HG03097 (cell line): ENCODE measurements around the gene SNCG.
"Not testable (repeated sequence)": the region's sequence is repeated elsewhere in the genome, so short reads cannot be mapped to it uniquely, and the experiment has no call there.

ENCODE experiments used
- ATAC-seq: cut with Tn5 transposase; IDR thresholded peaks from one replicate; pipeline ENCODE4 v1.9.1; 2021; ENCODE audit not compliant: unreplicated experiment, low FRiP score

SNCG gene

DNA sequence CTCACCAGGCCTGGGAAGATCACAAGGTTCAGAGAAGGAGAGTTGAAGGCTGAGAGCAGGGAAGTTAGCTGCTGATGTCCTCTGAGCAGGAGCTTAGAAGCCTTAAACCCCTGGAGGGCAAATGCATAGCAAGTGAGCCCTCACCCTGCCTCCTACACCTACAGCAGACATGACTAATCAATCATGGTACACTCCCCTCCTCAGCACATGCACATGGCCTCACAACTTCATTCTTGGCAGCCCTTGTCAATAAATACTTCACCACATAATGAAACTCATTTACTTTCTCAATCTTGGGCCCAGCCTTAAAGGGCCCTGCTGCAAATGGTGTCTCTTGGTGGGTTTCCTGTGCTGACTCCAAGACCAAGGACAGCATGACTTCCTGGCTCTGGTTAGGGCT, 13.9 kb upstream of the SNCG start:
- ATAC-seq, result no peak

DNA sequence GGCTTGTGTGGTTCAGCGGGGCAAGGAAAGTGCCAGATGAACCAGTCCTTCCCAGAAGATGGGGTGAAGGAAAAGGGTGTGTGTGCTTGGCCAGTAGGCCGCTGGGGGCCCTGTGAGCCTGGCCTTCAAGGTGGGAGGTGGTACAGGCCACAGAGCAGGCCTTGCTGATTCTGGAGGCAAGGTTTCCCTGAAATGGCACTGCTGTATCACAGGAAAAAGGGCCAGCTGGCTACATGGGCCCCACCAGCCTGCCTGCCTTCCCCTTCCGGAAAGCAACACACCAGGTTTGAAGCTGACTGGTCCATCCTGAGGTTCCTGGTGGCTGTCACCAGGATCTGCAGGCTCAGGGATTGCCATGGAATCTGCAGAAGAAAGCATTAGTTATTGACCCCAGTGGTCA, 13.5 kb upstream of the SNCG start:
- ATAC-seq, result no peak

DNA sequence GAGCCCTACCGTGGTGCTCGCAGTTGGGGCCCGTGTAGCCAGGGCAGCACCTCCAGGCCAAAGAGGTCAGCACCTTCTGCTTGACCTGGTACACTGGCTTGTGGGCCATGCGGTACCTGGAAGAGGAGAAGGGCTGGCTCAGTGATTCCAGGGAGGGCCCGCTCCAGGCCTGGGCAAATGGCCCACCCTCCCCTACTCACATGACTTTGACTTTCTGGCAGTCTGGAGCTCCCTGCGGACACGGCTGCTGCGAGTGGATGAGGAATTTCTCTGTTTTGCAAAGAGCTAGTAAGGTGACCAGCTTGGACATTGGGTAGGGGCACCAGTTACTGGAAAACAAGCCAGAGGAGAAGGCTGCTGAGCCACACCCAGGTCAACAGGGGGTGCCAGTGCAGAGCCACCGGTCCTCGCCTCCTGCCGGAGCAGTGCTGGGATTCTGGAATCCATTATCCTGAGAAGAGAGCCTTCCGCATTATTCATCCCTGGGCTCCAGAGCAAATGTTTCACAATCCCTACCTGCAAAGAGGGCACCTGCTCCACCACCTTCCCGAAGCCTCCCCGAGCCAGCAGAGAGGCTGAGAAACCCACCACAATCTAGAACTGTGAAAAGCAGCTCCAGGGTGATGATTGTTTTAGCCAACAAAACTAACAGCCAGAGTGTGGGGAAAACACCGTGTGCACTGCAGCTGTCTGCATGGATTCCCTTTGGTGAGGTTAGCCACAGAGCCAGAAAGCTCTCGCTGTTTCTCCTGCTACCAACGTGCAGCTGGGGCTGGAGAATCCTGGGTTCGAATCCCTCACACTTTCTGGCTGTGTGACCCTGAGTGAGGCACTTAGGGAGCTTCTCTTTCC, 12.8 kb upstream of the SNCG start:
- no peak for ATAC-seq

DNA sequence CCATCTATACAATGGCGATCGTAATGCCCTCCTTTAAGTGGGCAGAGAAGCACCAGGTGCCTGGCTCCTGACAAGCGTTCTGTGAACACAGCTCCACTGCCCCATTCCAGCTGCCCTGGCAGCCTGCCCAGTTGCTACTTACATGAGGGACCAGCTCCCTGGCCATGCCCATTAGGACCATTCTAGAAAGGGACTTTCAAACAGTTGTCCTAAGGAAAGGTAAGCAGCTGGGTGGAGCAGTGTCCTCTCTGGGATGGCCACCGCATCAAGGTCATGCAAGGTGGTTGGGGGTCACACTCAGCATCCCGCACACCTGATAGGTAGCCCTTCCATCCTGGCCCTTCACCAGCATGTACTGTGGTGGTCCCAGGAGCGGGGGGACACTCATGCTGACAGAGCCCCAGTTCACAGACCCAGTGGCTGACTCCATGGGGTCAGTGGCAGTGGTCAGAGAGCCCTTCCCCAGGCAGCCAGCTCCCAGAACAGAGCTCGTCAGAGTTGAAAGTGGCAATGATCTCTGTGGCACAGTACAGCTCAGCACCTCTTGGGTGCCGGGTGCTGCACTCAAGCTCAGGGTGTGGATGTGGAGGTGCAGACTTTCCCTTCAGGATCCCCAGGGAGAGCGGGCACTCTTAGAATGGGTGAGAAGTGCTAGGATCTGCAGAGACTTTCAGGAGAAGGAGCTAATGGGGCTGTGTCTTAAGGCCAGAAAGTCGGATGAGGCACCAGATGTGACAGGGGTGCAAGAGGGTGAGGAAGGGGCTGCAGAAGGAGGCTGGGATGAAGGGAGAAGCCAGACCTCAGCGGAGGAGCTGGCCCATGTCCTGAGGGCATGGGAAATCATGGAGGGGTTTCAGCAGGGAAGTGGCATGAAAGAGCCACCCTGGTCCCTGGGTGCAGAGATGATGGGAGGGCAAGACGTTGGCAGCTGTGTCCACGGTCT, 11.9 kb upstream of the SNCG start:
- no peak for ATAC-seq

DNA sequence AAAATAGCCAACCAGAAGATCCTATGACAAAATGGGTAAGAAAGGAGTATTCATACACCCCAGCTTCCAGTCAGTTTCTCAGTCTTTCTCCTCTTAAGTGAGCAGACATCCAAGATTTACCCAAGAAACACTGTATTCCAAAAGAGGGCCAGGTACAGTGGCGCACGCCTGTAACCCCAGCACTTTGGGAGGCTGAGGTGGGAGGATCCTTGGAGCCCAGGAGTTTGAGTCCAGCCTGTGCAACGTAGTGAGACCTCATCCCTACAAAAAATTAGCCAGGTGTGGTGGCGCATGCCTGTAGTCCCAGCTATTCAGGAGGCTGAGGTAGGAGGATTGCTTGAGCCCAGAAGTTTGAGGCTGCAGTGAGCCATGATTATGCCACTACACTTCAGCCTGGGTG, 10.6 kb upstream of the SNCG start:
- ATAC-seq, result not testable (repeated sequence)

DNA sequence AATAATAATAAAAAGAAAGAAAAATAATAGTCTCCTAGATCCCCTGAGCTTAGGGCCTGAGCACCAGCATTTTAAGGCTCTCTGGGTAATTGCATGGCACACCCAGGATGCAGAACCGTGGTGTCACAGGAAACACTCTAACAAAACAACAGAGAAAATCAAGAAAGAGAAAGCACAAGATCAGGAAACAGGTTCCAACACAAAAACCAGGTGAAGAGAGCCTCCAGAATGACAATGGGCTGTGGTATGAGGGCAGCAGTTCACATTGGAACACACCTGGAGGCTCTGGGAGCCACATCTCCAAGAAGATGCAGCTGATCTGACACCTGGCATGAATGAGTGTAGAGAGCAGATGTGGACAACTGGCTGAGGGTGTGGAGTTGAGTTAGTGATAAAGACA, 8.1 kb upstream of the SNCG start:
- ATAC-seq, result no peak

DNA sequence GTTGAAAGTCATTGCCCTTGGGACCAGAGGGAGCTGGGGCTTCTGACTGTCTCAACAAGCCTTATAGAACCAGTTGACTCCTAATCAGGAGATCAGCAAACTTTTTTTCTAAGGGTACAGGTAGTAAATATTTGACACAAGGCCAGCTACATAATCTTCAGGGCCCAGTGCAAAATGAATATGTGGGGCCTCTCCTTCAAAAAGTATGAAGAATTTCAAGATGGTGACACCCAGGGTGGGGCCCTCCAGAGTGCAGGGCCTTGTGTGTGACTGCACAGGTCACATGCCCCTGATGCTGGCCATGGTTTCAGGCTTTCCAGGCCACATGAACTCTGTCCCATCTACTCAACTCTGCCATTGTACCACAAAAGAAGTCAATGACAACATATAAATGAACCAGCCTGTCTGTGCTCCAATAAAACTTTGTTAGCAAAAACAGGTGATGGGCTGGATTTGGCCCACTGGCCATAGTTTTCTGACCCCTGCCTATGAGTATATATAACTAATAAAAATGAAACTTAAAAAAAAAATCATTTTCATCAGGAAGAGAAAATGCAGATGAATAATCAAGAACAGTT, 7.1 kb upstream of the SNCG start:
- ATAC-seq, result no peak

DNA sequence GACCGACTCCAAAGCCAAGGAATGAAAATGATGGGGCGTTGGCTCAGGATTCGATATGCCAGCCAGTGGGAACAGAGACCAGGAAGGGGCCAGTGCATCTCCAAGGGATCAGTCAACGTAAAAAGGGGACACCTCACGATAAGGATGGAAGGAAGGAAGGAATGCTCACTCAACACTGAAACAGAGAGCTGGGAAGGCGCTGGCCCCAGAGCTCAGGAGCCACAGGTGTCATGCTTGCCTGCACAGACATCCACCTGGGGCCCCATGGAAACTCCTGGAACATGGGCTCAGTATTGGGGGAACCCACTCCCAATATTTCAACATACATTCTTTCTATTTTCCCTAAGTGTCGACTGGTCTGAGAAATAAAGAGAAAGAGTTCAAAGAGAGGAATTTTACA, 6.3 kb upstream of the SNCG start:
- ATAC-seq, result no peak

DNA sequence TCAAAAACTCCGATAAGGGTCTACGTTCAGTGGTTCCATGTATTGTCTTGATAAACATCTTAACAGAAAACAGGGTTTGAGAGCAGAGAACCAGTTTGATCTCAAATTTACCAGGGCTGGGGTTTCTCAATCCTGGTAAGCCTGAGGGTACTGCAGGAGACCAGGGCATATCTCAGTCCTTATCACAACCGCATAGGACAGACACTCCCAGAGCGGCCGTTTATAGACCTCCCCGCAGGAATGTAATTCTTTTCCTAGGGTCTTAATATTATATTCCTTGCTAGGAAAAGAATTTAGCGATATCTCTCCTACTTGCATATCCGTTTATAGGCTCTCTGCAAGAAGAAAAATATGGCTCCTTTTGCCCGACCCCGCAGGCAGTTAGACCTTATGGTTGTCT, 5.7 kb upstream of the SNCG start:
- ATAC-seq, result not testable (repeated sequence)

DNA sequence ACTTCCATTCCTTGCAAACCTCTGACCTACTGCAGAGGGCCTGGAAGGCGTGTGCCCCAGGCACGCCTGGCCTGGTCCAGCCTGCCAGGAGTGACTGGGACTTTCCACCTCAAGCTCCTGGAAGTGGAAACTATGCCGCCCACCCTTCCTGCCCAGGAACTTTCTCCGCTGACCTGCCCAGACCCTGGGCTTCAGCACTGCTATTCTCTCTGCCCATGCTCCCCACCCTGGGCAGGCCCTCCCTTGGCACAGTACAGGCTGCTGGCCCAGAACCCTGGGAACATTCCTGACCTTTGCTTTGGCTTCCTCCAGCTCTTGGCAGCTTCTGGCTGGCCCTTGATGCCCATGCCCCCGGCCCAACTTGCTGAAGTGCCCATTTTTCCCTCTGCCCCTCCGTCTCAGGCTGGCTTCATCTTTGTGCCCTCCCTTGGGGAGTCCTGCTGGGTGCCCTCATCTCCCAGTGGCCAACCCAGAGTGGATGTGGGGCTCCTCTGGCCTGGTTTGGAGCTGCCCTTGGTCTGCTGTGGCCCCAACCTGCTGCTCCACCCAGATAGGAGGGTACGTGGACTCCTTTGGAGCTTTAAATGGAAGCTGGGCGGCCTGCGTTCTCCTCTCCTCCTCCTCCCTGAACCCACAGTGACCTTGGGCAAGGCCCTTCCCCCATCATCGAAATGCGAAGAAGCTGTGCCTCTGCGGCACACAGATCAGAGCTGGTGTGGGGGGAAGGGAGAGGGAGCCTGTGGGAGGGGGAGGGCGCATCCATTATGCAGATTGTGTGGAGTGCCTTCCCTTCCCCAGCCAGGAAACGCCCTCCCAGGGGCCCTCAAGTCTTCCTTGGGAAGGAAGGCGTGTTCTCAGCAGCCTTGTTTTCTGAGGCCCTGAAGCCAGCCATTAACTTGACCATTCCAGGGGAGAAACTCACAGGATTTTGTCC, 4.4 kb upstream of the SNCG start:
- no peak for ATAC-seq

DNA sequence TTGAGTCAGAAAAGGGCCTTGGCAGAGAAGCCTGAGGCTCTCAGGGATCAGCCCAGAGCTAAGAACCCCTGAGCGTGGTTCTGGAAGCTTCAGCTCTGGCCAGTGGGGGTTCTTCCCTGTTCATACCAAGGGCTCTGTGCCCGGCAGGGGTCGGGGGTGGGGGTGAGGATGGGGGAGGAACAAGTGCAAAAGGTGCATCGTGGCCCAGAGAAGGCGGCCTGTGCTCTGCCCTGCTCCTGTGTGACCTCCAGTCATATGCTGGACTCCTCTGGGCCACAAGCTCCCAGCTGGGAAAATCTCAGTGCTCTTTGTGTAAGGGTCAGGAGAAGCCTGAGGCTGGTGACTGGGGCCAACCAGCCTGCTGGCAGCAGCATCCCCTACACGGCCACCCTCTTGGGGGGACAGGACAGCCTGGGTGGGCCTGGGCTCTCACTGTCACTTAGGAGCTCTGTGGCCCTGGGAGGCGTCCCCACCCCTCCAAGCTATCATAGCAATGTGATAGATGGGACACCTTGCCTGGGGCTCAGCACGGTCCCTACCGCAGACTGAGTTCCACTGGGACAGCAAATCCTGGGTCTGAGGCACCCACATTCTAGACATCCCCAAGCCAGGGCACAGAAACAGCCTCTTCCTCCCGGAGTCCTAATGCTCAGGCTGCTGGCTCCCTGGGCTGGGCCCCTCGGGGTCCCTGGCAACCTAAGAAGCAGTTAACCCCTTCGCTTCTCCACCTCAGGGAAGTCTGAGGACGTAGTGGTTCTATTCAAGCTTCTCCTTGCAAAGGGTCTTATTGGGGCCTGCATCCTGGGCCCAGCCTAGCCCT, 3.5 kb upstream of the SNCG start:
- ATAC-seq, result no peak

DNA sequence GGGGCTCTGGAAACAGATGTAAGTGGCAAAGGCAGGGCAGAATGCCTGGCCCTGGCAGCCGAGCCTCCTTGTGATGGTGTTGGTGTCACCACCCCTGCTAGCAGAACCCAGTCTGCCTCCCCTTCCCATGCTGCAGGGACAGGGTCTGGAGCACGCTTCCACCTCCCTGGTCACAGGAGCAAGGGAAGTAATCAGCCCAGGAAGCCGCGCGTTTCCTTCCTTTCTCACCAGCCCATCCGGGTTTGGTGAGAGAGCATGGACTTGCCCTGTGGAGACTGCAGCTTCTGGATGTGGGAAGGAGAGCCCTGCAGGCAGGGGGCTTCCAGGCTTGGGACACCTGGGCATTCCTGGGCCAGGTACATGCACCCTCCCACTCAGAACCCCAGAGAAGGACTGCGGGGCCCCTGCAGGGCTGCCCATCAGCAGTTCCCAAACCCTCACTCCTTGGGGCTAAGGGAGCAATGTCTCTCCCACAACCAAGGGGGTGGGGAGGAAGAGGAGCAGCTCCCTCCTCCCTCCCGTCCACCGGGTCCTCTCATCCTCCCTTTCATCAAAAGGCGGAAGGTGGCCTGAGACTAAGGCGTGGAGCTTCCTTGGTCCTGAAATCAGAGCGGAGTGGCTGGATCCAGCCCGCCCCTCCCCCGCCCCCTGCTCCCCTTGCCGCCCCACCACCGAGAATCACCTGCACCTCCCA, 2.8 kb upstream of the SNCG start:
- ATAC-seq, result no peak

DNA sequence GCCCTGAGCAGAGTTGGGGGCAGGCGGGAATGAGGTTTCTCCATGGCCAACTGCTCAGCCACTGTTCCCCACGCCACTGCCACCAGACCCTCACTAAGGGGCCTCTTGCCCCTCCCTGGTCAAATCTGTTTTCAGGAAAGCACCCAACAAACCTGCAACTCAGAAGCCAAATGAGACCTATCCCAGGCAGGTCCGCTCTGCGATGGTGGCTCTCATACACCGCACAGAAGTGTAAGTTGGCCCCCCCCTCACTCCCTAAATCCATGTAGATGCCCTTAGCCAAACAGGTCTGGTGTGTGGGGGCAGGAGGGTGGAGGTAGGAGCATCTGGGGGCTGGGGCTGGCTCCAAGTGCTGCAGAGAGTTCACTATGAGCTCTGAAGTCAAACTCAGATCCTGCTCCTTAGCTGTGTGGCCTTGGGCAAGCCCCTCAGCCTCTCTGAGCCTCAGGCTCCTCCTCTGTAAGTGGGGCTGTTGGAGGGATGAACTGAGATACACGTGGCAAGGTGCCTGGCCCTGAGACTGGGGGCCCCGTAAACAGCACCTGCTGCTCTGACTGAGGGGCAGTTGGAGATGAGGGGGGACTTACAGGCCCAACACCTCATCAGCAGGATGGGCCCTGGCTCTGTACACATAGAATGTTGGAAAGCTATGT, 2.1 kb upstream of the SNCG start:
- ATAC-seq, result no peak

DNA sequence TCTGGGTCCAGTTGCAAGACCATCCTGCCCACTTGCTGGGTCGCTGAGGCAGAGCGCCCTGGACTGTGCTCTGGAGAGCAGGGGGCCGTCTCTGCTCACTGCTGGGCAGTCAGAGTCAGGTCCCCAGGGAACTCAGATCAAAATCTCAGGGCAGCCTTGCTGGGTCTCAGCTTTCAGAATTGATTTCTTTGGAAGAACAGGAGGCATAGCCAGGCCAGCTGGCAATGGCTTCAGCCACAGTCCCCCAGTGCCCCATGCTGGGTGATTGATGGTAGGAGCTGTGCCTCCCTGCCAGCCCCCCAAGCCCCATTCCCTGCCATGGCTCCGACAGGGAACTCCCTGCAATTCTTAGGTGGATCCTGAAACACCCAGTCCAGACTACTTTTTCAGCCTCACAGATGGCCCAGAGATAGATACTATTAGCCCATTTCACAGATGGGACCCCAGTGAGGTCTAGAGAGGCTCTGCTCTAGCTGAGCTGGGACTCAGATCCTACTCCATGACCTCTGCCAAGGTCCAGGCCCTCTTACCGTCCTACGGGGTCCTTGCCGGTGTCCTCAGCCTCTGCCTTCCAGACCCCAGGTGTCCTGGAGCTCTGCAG, 1.5 kb upstream of the SNCG start:
- no peak for ATAC-seq

DNA sequence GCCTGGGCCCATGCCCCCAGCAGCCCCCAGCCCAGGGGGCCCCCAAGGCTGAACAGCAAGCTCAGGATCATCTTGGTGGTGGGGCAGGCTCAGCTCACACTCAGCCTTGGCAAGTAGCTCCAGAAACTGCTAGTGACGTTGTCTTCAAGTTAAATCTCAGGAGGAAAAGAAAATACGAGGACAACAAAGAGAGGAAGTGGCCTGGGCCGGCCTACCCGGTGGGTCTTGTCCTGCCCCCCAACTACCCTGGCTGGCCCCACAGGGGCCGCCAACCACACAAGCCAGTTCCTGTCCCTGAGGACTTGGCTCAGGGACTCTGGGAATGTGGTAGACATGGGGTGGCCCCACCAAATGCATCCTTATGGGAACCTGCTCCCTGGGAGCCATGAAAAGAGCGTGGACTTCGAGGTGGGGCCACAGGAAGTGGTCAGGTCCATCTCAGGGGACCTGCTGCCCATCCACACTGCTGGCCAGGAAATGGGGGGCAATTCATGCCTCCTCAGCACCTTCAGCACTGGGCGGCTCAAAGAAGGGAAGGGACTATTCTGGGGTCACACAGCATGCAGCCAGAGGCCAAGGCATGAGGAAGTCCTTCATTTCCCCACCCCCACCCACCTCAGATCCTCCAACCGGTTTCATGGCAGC, 806 bp upstream of the SNCG start, which contains the start of gene MMRN2:
Gene MMRN2, minus strand, starts transcription at position 145 of the 645 bp plus-strand sequence. Its CDS starts 74 bp downstream, at position 71.
- ATAC-seq, result no peak

DNA sequence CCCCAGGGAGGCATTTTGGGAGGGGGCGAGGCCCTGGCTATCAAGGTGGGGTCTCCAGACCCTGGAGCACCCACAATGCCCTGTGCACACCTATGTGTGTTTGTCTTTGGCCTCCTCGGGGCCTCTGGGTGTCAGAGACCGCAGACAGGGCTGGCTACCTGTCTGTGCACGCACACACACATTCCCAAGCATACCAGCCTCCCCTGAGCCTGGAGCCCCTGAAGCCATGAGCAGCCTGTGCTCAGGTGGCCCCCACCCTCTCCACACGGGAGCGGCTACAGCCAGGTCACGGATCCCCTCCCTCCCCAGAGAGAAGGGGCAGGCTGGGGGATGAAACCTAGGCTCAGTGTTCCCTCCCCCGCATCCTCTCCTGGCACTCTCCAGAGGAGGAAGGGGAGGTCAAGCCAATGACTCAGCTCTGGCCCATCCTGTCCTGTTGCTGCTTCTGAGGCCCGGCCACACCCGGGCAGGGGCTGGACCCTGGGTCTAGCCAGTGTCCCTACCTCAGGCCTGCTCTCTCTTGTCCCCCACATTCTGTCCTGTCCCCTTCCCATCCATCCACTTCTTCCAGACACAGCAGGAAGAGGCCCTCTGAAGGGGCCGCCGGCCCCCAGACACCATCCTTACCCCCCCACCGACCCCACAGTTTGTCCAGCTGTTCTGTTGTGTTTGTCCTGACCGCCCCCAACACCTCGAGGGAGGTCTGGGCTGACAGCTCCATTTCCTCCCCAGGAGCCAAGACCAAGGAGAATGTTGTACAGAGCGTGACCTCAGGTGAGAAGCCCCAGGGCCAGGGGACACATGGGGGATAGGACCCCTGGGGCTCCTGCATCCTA, 720 bp downstream of the SNCG start:
- ATAC-seq, result no peak

DNA sequence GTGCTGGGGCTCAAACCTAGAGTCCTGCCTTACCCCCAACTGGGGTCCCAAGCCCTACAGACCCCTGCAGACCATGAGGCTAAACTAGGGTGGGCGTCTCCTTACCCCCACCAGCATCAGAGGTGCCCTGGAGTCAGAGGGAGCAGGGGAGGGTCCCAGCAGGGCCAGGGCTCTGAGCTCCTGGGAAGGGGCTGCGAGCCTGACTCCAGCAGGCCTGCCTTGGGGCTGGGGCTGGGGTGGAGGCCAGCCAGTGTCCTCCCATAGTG, 1.3 kb downstream of the SNCG start:
- ATAC-seq, result no peak
